Nephron (organoid): ENCODE measurements around the gene TMA7.
"Not testable (repeated sequence)": the region's sequence is repeated elsewhere in the genome, so short reads cannot be mapped to it uniquely, and the experiment has no call there.

Experiments
- H3K27ac Mint-ChIP-seq, 3 experiments: 2 replicates each; pipeline ENCODE4 v1.8.0; 2020; ENCODE audit warnings: mixed read lengths in 3 of 3, mild to moderate bottlenecking in 2 of 3, moderate library complexity in 1 of 3
- H3K27me3 Mint-ChIP-seq: 2 replicates; pipeline ENCODE4 v1.8.0; 2021; ENCODE audit warnings: low read depth, mild to moderate bottlenecking, moderate library complexity, mixed read lengths
- H3K36me3 Mint-ChIP-seq: 2 replicates; pipeline ENCODE4 v1.8.0; 2020; ENCODE audit warnings: low read depth, mixed read lengths
- H3K4me1 Mint-ChIP-seq: 2 replicates; pipeline ENCODE4 v1.8.0; 2020; ENCODE audit warnings: mixed read lengths
- H3K4me3 Mint-ChIP-seq, 3 experiments: 2 replicates each; pipeline ENCODE4 v1.8.0; 2020; ENCODE audit warnings: mild to moderate bottlenecking in 3 of 3, mixed read lengths in 3 of 3, moderate library complexity in 2 of 3
- H3K9me3 Mint-ChIP-seq: 2 replicates; pipeline ENCODE4 v1.8.0; 2020; ENCODE audit warnings: mixed read lengths
- TF ChIP-seq, protein P1 (sequence below), 3 experiments: fragments of 200-600 bp; sonication (generic); IDR thresholded peaks; one replicate each; pipeline ENCODE4 v1.5.0; 2021; ENCODE audit warnings: antibody characterized with exemption in 3 of 3; ENCODE audit not compliant: unreplicated experiment in 3 of 3

Gene TMA7

DNA sequence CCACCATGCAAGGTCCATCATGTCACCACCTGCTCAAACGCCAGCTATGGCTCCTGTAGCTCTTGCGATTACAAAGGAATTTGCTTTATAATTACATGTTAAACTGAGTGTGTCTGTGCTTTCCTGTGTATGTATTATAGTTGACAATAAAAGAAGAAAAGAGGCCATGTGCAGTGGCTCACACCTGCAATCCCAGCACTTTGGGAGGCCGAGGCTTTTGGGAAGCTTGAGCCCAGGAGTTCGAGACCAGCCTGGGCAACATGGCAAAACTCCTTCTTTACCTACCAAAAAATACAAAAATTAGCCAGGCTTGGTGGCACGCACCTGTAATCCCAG lies 33.5 kb downstream of the TMA7 start:
- Mint-ChIP-seq H3K4me3 (peak overlapping the region; percentile 95 to 96 (median 95)), H3K27ac (peak overlapping the region; percentile 97 to 99 (median 98)), H3K9me3 (no peaks in the 10 kb centered on the region), H3K36me3 (no peaks in the 10 kb centered on the region), H3K27me3 (no peaks in the 10 kb centered on the region), H3K4me1 (peaks cover 26% of the 10 kb centered on the region)
- TF ChIP-seq, protein P1, sequence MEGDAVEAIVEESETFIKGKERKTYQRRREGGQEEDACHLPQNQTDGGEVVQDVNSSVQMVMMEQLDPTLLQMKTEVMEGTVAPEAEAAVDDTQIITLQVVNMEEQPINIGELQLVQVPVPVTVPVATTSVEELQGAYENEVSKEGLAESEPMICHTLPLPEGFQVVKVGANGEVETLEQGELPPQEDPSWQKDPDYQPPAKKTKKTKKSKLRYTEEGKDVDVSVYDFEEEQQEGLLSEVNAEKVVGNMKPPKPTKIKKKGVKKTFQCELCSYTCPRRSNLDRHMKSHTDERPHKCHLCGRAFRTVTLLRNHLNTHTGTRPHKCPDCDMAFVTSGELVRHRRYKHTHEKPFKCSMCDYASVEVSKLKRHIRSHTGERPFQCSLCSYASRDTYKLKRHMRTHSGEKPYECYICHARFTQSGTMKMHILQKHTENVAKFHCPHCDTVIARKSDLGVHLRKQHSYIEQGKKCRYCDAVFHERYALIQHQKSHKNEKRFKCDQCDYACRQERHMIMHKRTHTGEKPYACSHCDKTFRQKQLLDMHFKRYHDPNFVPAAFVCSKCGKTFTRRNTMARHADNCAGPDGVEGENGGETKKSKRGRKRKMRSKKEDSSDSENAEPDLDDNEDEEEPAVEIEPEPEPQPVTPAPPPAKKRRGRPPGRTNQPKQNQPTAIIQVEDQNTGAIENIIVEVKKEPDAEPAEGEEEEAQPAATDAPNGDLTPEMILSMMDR (IDR thresholded peaks at IDR 0.05; ENCODE audit: unreplicated experiment in 3 of 3): no peak

DNA sequence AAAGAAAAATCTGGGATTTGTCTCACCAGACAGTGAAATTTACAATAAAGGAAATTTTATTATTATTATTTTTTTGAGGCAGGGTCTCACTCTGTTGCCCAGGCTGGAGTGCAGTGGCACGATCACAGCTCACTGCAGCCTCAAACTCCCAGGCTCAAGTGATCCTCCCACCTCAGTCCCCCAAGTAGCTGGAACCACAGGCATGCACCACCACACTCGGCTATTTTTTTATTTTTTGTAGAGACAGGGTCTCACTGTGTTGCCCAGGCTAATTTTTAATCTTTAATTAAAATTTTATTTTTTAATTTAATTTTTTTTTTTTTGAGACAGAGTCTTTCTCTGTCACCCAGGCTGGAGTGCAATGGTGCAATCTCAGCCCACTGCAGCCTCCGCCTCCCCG lies 34.0 kb downstream of the TMA7 start:
- H3K9me3 Mint-ChIP-seq, H3K27me3 Mint-ChIP-seq, H3K36me3 Mint-ChIP-seq, H3K4me3 Mint-ChIP-seq: not testable (repeated sequence)
- H3K27ac Mint-ChIP-seq: peak overlapping the region in 1 of 3 experiments; percentile 99
- peaks cover 26% of the 10 kb centered on the region for H3K4me1 Mint-ChIP-seq

DNA sequence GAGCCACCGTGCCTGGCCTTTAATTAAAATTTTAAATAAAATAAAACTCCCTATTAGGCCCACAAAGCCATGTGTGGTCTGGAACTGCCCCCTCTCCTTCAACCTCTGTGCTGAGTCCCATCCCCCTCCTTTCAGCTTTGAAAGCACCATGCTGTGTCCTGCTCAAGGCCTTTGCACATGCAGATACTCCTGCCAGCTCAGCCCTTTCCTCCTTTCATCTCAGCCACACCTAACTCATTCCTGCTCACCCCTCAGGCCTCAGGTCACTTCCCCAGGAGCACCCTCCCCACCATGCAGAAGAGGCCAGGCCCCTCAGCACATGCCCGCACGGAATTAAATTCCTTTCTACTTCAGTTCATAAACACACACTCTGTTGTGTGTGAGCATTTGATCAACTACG lies 34.6 kb downstream of the TMA7 start:
- peak overlapping the region; percentile 61 to 89 (median 82) for H3K27ac Mint-ChIP-seq
- TF ChIP-seq, protein P1 (IDR thresholded peaks at IDR 0.05; ENCODE audit: unreplicated experiment in 3 of 3): no peak
- no peaks in the 10 kb centered on the region for H3K27me3 Mint-ChIP-seq
- H3K4me1 Mint-ChIP-seq: peaks cover 24% of the 10 kb centered on the region
- H3K36me3 Mint-ChIP-seq: no peaks in the 10 kb centered on the region
- peak overlapping the region; percentile 54 to 70 (median 57) for H3K4me3 Mint-ChIP-seq
- no peaks in the 10 kb centered on the region for H3K9me3 Mint-ChIP-seq

DNA sequence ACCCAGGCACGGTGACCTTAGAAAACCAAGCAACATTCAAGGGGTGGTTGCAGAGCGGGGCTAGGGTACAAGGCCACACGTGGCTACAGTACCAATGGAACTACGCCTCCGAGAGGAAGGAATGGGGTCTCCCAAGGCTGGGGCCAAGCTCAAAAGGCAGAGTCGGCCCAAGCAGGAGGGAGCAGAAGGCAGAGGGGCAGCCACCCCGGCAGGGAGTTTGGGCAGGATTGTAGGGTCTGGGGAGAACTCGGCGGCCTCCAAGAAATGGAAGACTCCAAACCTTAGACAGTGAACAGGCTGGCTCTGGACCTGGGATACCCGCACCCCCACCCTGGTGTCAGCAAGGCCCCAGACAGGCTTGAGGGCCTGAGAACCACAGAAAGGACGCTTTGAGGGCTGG lies 35.1 kb downstream of the TMA7 start:
- TF ChIP-seq, protein P1 (IDR thresholded peaks at IDR 0.05; ENCODE audit: unreplicated experiment in 3 of 3): no peak
- H3K4me1 Mint-ChIP-seq: peaks cover 18% of the 10 kb centered on the region
- H3K36me3 Mint-ChIP-seq: peaks cover 2% of the 10 kb centered on the region
- H3K27me3 Mint-ChIP-seq: no peaks in the 10 kb centered on the region
- H3K9me3 Mint-ChIP-seq: no peaks in the 10 kb centered on the region
- H3K27ac Mint-ChIP-seq: peak overlapping the region in 2 of 3 experiments; percentile 61 to 82
- no peak overlapping the region for H3K4me3 Mint-ChIP-seq

DNA sequence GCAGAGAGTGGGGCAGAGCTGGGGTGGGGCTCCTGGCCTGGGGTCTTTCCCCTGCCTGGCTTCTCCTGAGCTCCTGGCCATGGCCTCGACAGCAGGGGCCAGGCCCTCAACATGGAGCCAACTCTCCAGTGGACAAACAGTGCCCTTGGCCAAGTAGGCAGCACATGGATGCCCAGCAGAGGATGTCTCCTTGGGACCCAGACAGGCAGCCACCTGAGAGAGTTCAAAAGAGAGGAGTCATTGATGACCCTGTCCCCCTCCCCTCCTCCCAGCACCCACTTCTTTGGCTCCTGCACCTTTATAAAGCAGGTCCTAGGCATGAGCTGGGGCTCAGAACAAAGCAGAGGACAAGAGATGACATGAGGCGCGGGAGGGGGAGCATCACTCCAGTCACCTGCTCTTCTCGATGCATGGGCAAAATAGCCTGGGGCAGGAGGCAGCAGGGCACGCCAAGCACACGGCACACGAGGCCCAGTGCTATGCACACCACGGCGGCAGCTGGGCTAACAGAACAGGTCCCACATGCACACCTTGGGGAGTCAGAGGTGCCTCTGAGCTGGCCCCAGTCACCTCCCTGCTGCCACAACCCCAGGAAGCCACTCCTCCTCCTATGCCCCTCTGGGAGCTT lies 36.5 kb downstream of the TMA7 start:
- Mint-ChIP-seq H3K27ac (no peak overlapping the region), H3K4me3 (no peak overlapping the region), H3K4me1 (peaks cover 18% of the 10 kb centered on the region), H3K9me3 (no peaks in the 10 kb centered on the region), H3K36me3 (peaks cover 4% of the 10 kb centered on the region), H3K27me3 (no peaks in the 10 kb centered on the region)
- TF ChIP-seq, protein P1 (IDR thresholded peaks at IDR 0.05; ENCODE audit: unreplicated experiment in 3 of 3): no peak

GRCh38 chr3:48477959-48478520 lies 38.0 kb downstream of the TMA7 start:
- no peaks in the 10 kb centered on the region for H3K27me3 Mint-ChIP-seq
- peaks cover 12% of the 10 kb centered on the region for H3K4me1 Mint-ChIP-seq
- H3K9me3 Mint-ChIP-seq: no peaks in the 10 kb centered on the region
- H3K27ac Mint-ChIP-seq: peak overlapping the region in 1 of 3 experiments; percentile 18
- TF ChIP-seq, protein P1 (IDR thresholded peaks at IDR 0.05; ENCODE audit: unreplicated experiment in 3 of 3): no peak
- peaks cover 4% of the 10 kb centered on the region for H3K36me3 Mint-ChIP-seq
- H3K4me3 Mint-ChIP-seq: no peak overlapping the region
